ENCODE data around the gene FBXL2.

The FBXL2 gene

DNA sequence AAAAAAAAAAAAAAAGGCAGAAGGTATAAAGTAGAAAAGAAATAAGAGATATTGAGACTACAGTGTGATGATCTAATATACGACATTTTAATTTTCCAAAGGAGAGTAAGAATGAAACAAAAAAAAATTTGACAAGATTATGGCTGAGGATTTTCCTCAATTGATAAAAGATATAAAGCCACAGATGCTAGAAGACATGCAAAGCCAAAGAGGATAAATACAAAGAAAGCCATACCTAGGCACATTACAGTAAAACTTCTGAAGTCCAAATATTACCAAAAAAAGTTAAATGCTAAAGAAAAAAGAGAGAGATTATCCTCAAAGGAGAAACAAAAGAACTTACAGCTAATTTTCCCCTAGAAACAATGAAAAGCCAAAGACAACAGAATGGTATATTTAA is 38.3 kb upstream of the FBXL2 start:
- no peak overlapping the region for H3K27ac ChIP-seq
- no peak for TF ChIP-seq CTCF (conservative IDR thresholded peaks at IDR 0.05)

DNA sequence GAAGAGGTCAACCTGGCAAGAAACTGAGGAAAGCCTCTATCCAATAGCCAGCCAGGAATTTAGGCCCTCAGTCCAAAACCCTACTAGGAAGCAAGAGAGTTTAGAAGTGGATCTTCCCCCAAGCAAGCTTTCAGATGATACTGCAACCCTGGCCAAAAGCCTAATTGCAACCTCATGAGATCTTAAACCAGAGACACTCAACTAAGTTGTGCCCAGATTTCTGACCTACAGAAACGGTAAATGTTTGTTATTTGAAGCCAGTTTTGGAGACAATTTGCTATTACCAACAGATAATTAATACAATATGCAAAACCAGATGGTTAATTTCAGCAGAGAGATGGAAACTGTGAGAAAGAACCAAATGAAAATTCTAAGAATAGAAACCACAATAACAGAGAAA is 37.0 kb upstream of the FBXL2 start:
- no peak overlapping the region for H3K27ac ChIP-seq
- TF ChIP-seq CTCF (conservative IDR thresholded peaks at IDR 0.05), result no peak

DNA sequence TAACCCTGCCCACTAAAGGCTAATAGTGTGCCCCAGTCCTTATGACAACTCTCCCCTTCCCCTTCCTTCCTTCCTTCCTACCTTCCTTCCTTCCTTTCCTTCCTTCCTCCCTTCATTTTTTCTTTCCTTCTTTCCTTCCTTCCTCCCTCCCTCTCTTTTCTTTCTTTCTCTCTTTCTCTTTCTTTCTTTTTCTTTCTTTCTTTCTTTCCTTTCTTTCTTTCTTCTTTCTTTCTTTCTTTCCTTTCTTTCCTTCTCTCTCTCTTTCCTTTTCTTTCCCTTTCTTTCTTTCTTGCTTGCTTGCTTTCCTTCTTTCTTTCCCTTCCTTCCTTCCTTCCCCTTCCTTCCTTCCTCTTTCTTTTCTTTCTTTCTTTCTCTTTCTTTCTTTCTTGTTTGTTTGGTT is 30.5 kb upstream of the FBXL2 start:
- TF ChIP-seq CTCF (conservative IDR thresholded peaks at IDR 0.05), result no peak
- H3K27ac ChIP-seq, result no peak overlapping the region

- no peak for TF ChIP-seq CTCF (conservative IDR thresholded peaks at IDR 0.05)
- no peak overlapping the region for H3K27ac ChIP-seq
These were observed 26.5 kb upstream of the FBXL2 start for GRCh38 chr3:33250712-33251111.

DNA sequence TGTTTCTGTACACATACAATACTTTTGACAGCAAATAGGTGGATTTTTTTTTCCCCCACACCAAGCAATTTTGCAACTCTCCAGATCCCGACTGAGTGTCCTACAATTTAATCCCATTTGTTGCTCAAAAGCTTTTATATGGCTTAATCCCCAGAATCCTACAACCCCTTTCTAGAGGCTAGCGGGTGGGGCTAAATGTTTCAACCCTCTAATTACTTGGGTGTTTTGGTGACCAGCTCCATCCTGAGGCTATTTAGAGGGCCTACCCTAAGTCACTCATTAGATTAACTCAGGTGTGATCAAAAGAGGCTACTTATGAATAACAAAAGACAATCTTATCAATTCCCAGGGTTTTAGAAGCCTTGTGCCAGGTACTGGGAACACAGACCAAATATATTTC is 21.0 kb upstream of the FBXL2 start:
- H3K27ac ChIP-seq, result no peak overlapping the region
- TF ChIP-seq CTCF (conservative IDR thresholded peaks at IDR 0.05), result no peak

GRCh38 chr3:33260104-33260503 is 17.1 kb upstream of the FBXL2 start:
- no peak for TF ChIP-seq CTCF (conservative IDR thresholded peaks at IDR 0.05)

GRCh38 chr3:33269385-33269784 is 7.9 kb upstream of the FBXL2 start:
- TF ChIP-seq CTCF (conservative IDR thresholded peaks at IDR 0.05), result no peak
- no peak overlapping the region for H3K27ac ChIP-seq

More at GRCh38 chr3:33260104-33260503, 17.1 kb upstream of the FBXL2 start:
- H3K27ac ChIP-seq, result no peak overlapping the region

- no peak for TF ChIP-seq CTCF (conservative IDR thresholded peaks at IDR 0.05)
- no peak overlapping the region for H3K27ac ChIP-seq
These were observed 5.9 kb upstream of the FBXL2 start for GRCh38 chr3:33271324-33271723.
